Gastrocnemius medialis (tissue), 4 donors: ENCODE results near the gene KASH5. TPM values are rescaled to one million over a fixed set of nuclear protein-coding genes. Genes with fewer than 3 reads are reported as not detected.

ENCODE experiments used
- ATAC-seq, 2 donors: fragments of 150-250 bp; one replicate each; pipeline ENCODE4 v1.9.1; 2016
- DNase-seq, 2 donors: peaks; one replicate each; pipeline ENCODE4 v3.0.0-alpha.2; 2019
- H3K27ac ChIP-seq, 4 donors: fragments of 200-600 bp; sonication (generic); 1 replicate in 1 of 4; 2 replicates in 3 of 4; pipeline ENCODE4 v1.5.1; 2016 to 2018; ENCODE audit warnings: mild to moderate bottlenecking in 2 of 4, moderate library complexity in 1 of 4
- H3K27me3 ChIP-seq, 3 donors: fragments of 200-600 bp; sonication (generic) in 2 of 3; 1 replicate in 1 of 3; 2 replicates in 2 of 3; pipeline versions ENCODE4 v1.5.1 to v1.6.0; 2016 to 2019; ENCODE audit warnings: mild to moderate bottlenecking in 1 of 3, moderate library complexity in 1 of 3
- H3K36me3 ChIP-seq, 2 donors: fragments of 200-600 bp; sonication (generic) in 1 of 2; one replicate each; pipeline ENCODE4 v1.5.1; 2017 to 2018
- H3K4me1 ChIP-seq, 2 donors: fragments of 200-600 bp; sonication (generic) in 1 of 2; one replicate each; pipeline ENCODE4 v1.5.1; 2016 to 2017; ENCODE audit warnings: mild to moderate bottlenecking in 2 of 2
- H3K4me3 ChIP-seq, 4 donors: fragments of 200-600 bp; sonication (generic) in 3 of 4; 1 replicate in 1 of 4; 2 replicates in 3 of 4; pipeline ENCODE4 v1.5.1; 2016 to 2019; ENCODE audit warnings: mild to moderate bottlenecking in 2 of 4
- H3K9me3 ChIP-seq, 3 donors: fragments of 200-600 bp; sonication (generic) in 2 of 3; 1 replicate in 1 of 3; 2 replicates in 2 of 3; pipeline ENCODE4 v1.5.1; 2016 to 2019
- POLR2A ChIP-seq, 2 donors: fragments of 450-650 bp; IDR thresholded peaks; one replicate each; pipeline ENCODE4 v1.6.1; 2017; ENCODE audit warnings: antibody characterized with exemption in 2 of 2, mild to moderate bottlenecking in 2 of 2, moderate library complexity in 2 of 2
- in situ Hi-C, 4 donors: fragments of 200-750 bp; cut with MboI; loops; one replicate each; pipeline versions ENCODE4 v1.15.0 to v1.8.0; 2017; ENCODE audit warnings: low sequenced_read_pairs in 4 of 4
- intact Hi-C: fragments of 100-400 bp; cut with DNase I; formaldehyde crosslinking; loops from one replicate; pipeline ENCODE4 v1.15.1; 2023; ENCODE audit warnings: low total_unique reads
- total RNA-seq, 4 donors: library from RNA; depleted of rRNA; stranded (reverse); fragments of >200 nt; gene quantifications; one replicate each; pipeline versions ENCODE4 v1.1.0 to v1.2.3, GENCODE V29; 2016
- TF ChIP-seq, protein P1 (sequence below), 5 experiments: fragments of 450-650 bp in 3 of 5; fragments of 200-600 bp in 2 of 5; sonication (generic) in 2 of 5; IDR thresholded peaks in 4 of 5; conservative IDR thresholded peaks in 1 of 5; 1 replicate in 4 of 5; 2 replicates in 1 of 5; pipeline ENCODE4 v1.5.1; 2016 to 2019; ENCODE audit warnings: antibody characterized with exemption in 5 of 5, mild to moderate bottlenecking in 3 of 5, moderate library complexity in 3 of 5

The KASH5 gene
- total RNA-seq, 4 donors from 2014 or later, result not detected

DNA sequence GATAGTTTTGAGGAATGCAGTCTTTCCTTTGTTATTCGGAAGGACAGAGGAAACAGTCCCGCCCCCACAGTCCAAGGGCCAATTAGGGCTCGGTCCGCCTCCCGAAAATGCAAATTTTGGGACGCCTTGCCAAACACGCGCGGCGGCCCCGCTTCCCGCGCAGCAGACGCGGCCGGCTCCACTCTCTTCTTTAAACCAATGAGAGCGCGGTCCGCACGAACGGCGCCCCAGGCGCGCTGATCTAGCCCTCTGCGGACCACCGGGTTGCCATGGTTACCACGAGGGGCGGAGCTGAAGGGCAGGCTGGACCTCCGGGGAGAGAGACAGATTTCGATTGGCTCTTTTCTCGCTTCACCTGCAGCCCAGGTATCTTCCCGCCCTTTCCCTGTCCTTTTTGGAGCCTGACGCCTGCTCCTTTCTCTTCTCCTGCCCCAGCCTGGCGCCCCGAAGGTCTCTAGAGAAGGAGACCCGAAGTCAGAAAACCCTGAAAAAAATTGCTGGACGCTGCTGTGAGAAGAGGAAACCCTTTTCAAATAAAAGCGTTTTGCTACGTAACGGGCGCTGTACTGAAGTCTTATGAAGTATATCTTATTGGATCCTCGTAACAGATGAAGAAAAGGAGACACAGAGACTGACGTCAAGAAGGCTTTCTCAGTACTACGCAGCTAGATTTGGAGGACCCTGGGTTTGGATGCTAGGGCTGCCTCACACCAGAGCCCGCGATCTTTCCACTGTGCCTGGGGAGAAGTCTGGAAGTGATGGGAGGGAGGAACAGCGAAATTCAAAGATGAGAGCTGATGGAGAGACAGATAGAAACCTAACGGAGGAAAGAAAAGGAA lies 33.2 kb downstream of the KASH5 start:
- in situ Hi-C loops, result no loop called here
- H3K9me3 ChIP-seq, result no peaks in the 10 kb centered on the region
- H3K27me3 ChIP-seq, result peaks cover 80 to 95% (median 86%) of the 10 kb centered on the region in 3 donors
- H3K4me3 ChIP-seq, result peak overlapping the region in 1 of 4 donors; percentile 10
- no peak overlapping the region for H3K27ac ChIP-seq
- H3K36me3 ChIP-seq, result no peaks in the 10 kb centered on the region
- intact Hi-C loops, result no loop called here
- H3K4me1 ChIP-seq, result peaks cover 13 to 21% of the 10 kb centered on the region in 2 donors
- DNase-seq (no peak), ATAC-seq (no peak)
- no peak for TF ChIP-seq POLR2A (IDR thresholded peaks at IDR 0.05)
- TF ChIP-seq, protein P1, sequence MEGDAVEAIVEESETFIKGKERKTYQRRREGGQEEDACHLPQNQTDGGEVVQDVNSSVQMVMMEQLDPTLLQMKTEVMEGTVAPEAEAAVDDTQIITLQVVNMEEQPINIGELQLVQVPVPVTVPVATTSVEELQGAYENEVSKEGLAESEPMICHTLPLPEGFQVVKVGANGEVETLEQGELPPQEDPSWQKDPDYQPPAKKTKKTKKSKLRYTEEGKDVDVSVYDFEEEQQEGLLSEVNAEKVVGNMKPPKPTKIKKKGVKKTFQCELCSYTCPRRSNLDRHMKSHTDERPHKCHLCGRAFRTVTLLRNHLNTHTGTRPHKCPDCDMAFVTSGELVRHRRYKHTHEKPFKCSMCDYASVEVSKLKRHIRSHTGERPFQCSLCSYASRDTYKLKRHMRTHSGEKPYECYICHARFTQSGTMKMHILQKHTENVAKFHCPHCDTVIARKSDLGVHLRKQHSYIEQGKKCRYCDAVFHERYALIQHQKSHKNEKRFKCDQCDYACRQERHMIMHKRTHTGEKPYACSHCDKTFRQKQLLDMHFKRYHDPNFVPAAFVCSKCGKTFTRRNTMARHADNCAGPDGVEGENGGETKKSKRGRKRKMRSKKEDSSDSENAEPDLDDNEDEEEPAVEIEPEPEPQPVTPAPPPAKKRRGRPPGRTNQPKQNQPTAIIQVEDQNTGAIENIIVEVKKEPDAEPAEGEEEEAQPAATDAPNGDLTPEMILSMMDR (IDR thresholded peaks at IDR 0.05 in 4 of 5, conservative IDR thresholded peaks at IDR 0.05 in 1 of 5), result no peak

DNA sequence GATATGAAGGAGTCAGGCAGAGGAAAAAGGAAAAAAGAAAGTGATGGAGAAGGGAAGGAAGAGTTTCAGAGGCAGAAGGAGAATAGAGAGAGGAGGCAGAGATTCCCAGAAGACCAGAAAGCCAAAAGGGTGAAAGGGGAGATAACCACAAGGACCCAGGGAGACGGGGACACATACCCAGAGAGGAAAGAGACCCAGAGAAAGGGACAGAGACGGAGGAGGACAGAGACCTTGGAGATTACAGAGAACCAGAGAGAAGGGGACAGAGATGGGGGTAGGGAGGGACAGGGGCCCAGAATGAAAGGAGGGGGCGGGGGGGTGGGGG lies 33.8 kb downstream of the KASH5 start:
- intact Hi-C loops, result loop anchor here (1.0 kb wide), 1 partner anchor 21 kb away; no protein-coding TSS in a partner anchor
- ATAC-seq (no peak), DNase-seq (no peak)
- H3K27me3 ChIP-seq, result peaks cover 85 to 97% (median 92%) of the 10 kb centered on the region in 3 donors
- H3K36me3 ChIP-seq, result no peaks in the 10 kb centered on the region
- TF ChIP-seq POLR2A (IDR thresholded peaks at IDR 0.05), result no peak
- TF ChIP-seq, protein P1 (IDR thresholded peaks at IDR 0.05 in 4 of 5, conservative IDR thresholded peaks at IDR 0.05 in 1 of 5), result no peak
- in situ Hi-C loops, result no loop called here
- peaks cover 13 to 21% of the 10 kb centered on the region in 2 donors for H3K4me1 ChIP-seq
- no peak overlapping the region for H3K4me3 ChIP-seq
- no peaks in the 10 kb centered on the region for H3K9me3 ChIP-seq
- no peak overlapping the region for H3K27ac ChIP-seq

- Histone ChIP-seq H3K27me3 (peaks cover 91 to 99% (median 94%) of the 10 kb centered on the region in 3 donors), H3K9me3 (no peaks in the 10 kb centered on the region), H3K4me1 (peaks cover 13 to 21% of the 10 kb centered on the region in 2 donors), H3K4me3 (peak overlapping the region; percentile 10 to 47 (median 30)), H3K27ac (no peak overlapping the region), H3K36me3 (no peaks in the 10 kb centered on the region)
- intact Hi-C loops (loop anchor here (1.0 kb wide), 1 partner anchor 21 kb away; no protein-coding TSS in a partner anchor), in situ Hi-C loops (no loop called here)
- ATAC-seq, result no peak
- no peak for TF ChIP-seq POLR2A (IDR thresholded peaks at IDR 0.05)
- TF ChIP-seq, protein P1 (IDR thresholded peaks at IDR 0.05 in 4 of 5, conservative IDR thresholded peaks at IDR 0.05 in 1 of 5), result peak in 4 of 5 experiments; percentile 28 to 54 (median 36)
- DNase-seq, result no peak
Observed at GRCh38 chr19:49422407-49423070, 34.5 kb downstream of the KASH5 start.

GRCh38 chr19:49423071-49423984 lies 35.3 kb downstream of the KASH5 start, which contains the start of gene PTH2:
TSS of gene PTH2 (minus strand) at chr19:49423441. CDS start at chr19:49423339, 102 bp downstream.
- in situ Hi-C loops, result no loop called here
- H3K9me3 ChIP-seq, result no peaks in the 10 kb centered on the region
- peaks cover 92 to 100% (median 99%) of the 10 kb centered on the region in 3 donors for H3K27me3 ChIP-seq
- TF ChIP-seq POLR2A (IDR thresholded peaks at IDR 0.05), result no peak
- TF ChIP-seq, protein P1 (IDR thresholded peaks at IDR 0.05 in 4 of 5, conservative IDR thresholded peaks at IDR 0.05 in 1 of 5), result no peak
- H3K27ac ChIP-seq, result no peak within 1 kb of the TSS
- peaks cover 13 to 25% of the 10 kb centered on the region in 2 donors for H3K4me1 ChIP-seq
- no peaks in the 10 kb centered on the region for H3K36me3 ChIP-seq
- ATAC-seq (no peak), DNase-seq (no peak)
- H3K4me3 ChIP-seq, result peak within 1 kb of the TSS; percentile 10 to 47 (median 30)
- intact Hi-C loops, result no loop called here
